GM12891 (cell line): ENCODE results near the gene LDB2.

ENCODE experiments used
- POLR2A ChIP-seq: IDR thresholded peaks from 2 replicates; pipeline ENCODE4 v1.6.1; 2011; ENCODE audit warnings: low read depth, low read length, control low read depth
- POLR2AphosphoS5 ChIP-seq: IDR thresholded peaks from 2 replicates; pipeline ENCODE4 v1.6.1; 2011; ENCODE audit warnings: low read depth, low read length, control low read depth

DNA sequence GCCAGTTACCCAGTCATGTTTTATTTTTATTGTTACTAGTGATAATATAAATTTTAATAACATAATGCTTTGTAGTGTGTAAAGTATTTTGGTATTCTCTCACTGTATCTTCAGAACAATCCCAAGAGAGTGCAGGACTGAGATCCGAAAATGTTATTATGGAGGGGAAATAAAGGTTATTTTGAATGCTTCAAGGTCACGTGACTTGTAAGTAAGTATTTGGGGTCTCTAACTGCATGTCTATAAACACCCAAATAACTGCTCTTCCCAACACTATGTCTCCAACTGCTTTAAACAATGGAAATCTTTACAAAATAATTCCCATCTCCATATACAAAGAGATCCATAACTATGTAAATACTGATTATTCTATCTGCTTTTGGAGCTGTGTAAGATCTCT is 302.2 kb downstream of the LDB2 start:
- TF ChIP-seq POLR2A (no peak), POLR2AphosphoS5 (no peak)
